Stimulated activated CD8-positive, alpha-beta memory T cell treated with anti-CD3 and anti-CD28 coated beads, Interleukin-12 subunit alpha, Interleukin-12 subunit beta, amount 100 ng/mL, for 1 hour (primary cell): Measurements from ENCODE around the gene SH3BGRL.

ENCODE experiments used
- DNase-seq: peaks from one replicate; pipeline ENCODE4 v3.0.0-alpha.2; 2020; ENCODE audit warnings: low read depth

SH3BGRL gene

DNA sequence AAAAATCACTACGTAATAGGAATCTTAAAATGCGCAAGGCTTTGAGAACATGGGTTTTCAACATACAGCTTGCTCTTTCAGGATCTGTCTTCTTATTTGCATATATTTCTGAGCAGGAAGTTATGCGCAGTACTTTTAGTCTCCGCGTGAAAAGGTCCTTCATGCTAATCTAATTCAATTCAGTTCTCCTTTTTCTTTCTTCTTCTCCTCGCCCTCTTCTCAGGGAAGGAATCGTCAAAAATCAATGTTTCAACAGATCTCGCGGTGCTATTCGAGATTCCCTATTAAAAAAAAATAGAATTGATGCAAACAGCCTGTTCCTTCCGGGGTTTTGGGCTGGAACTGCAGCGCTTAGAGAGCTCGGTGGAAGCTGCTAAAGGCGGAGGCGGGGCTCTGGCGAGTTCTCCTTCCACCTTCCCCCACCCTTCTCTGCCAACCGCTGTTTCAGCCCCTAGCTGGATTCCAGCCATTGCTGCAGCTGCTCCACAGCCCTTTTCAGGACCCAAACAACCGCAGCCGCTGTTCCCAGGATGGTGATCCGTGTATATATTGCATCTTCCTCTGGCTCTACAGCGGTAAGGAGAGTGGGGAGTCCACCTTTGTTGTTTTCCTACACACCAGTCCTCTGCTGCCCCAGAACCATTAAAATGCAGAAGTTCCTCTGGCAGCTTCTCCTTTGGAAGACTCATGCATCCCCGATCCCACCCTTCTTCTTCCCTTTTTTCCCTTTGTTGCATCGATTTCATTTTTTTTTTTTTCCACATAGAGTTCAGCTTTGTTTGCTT lies at the start of gene SH3BGRL, which contains the start of gene HMGN5:
Gene SH3BGRL, plus strand, starts transcription at position 432 of the 785 bp plus-strand sequence. Its CDS starts 99 bp downstream, at position 531.
Gene HMGN5, minus strand, starts transcription at position 243 of the 785 bp plus-strand sequence. CDS start 80,364 bp downstream, outside the sequence.
- peak; percentile 47 for DNase-seq

DNA sequence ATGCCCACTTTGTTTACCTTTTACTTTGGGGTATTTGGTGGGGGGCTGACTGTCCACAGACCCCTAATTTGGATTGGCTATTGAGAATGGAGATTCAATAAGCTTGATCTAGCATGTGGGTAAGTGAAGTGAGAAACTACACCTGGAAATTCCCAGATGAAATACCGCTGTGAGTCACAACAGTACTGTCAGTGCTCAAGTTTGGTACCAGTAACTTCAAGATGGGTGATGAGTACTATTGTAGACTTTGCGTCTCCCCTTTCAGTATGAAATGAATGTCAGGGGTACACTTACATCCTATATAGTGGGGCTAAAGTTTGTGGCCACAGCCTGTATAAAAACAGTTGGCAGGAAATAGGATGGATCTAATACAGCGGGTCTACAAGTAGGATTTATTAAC lies 33.5 kb upstream of the SH3BGRL start:
- DNase-seq, result no peak

DNA sequence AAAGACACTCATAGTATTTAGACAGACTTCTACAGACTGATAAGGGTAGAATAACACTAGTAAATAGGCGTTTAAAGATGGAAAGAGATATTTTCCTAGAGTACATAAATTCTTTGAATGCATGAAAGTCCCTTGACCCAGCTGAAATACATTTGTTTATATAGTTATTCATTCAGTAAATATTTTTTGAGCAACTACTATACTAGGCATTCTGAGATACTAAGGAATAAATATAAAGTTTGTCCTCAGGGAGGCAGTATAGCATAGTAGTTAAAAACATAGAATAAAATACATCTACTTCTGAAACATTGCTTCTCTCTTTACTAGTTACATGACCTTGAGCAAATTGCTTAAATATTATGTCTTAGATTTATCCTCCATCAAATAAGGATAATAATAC lies 27.6 kb upstream of the SH3BGRL start:
- no peak for DNase-seq

DNA sequence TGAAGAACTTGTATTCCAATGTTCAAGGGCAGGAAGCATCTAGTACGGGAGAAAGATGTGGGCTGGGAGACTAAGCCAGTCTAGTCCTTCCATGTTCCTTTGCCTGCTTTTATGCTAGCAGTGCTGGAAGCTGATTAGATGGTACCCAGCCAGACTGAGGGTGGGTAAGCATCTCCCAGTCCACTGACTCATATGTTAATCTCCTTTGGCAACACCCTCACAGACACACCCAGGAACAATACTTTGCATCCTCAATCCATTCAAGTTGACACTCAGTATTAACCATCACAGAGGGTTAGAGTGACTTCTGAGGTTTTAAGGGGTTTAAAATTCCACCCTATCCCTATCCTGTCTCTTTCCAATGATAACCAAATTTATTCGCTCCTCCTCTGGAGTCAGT lies 6.6 kb upstream of the SH3BGRL start:
- DNase-seq, result no peak

- peak; percentile 46 for DNase-seq
Observed at GRCh38 chrX:81195712-81196111, 6.2 kb upstream of the SH3BGRL start.

GRCh38 chrX:81201071-81201470 lies 831 bp upstream of the SH3BGRL start:
- DNase-seq, result no peak

DNA sequence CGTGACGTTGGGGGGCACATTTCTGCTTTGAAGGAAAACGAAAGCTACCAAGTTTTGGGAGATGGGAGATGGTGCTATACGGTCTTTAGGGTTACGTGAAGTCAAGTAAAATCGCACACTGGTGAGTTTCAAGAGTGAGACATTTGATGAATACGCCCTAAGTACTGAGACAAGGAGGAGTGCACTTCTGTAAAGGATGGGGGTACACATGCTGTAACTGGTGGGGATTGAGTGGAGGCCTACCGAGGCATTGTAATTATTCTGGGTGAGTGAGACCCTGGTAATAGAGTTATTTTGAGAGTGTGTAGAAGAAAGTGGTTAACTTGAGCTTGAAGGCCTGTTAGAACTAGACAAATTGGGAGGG lies 536 bp downstream of the SH3BGRL start:
- DNase-seq, result no peak

GRCh38 chrX:81202943-81203342 lies 1.0 kb downstream of the SH3BGRL start:
- no peak for DNase-seq

- no peak for DNase-seq
Observed at GRCh38 chrX:81205551-81205950, 3.6 kb downstream of the SH3BGRL start.

GRCh38 chrX:81206476-81206875 lies 4.6 kb downstream of the SH3BGRL start:
- no peak for DNase-seq

- DNase-seq, result no peak
Observed at GRCh38 chrX:81208916-81209315, 7.0 kb downstream of the SH3BGRL start.

DNA sequence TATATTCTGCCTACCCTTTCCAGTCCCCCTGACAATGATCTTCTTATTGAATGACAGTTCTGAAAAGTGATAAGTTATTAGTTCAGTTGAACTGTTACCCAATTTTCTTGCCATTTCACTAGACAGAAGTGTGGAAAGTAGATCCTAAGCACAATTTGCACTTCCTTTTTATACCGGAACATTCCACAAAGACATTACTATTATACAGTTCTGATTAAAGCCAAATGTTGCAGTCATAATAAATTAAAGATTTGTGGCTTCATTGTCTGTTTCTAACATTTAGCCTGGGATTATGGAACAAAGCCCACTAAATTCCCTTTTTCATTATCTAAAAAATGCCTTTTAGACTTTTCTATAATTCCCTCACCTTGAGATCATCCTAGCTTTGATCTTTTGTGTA lies 13.8 kb downstream of the SH3BGRL start:
- no peak for DNase-seq

GRCh38 chrX:81229229-81229628 lies 27.3 kb downstream of the SH3BGRL start:
- DNase-seq, result no peak

DNA sequence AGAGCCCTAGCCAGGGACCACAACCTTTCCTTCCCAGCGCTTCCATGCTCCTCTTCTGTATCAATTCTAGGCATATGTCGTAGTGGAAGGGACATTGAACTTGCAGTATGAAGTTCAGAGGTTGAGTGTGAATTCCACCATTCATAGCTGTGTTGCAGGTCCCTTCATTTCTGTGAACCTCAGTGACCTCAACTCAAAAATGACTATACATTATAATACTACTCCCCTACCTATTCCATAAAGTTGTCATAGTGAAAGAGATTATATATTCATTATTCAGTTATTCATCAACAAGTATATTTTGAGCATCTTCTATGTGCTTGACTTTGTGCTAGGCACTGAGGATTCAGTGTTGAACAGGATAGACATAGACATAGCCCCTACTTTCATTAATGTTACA lies 28.0 kb downstream of the SH3BGRL start:
- no peak for DNase-seq

- no peak for DNase-seq
Observed at GRCh38 chrX:81231476-81231875, 29.6 kb downstream of the SH3BGRL start.

GRCh38 chrX:81232218-81232617 lies 30.3 kb downstream of the SH3BGRL start:
- no peak for DNase-seq

DNA sequence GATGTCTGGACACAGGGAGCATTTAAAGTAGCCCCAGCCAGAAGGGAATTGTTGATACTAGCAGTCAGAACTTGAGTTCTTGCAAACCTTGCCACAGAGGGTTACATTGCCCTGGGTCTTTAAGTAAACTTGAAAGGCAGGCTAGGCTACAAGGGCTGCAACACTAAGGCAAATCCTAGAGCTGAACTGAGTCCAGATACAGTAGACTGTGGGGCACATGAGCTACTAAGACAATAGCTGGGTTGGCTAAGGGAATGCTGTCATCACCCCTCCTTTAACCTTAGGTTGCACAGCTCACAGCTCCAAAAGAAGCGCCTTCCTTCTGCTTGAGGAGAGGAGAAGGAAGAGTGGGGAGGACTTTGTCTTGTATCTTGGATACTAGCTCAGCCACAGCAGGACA lies 35.6 kb downstream of the SH3BGRL start:
- no peak for DNase-seq

GRCh38 chrX:81238166-81238565 lies 36.3 kb downstream of the SH3BGRL start:
- no peak for DNase-seq

DNA sequence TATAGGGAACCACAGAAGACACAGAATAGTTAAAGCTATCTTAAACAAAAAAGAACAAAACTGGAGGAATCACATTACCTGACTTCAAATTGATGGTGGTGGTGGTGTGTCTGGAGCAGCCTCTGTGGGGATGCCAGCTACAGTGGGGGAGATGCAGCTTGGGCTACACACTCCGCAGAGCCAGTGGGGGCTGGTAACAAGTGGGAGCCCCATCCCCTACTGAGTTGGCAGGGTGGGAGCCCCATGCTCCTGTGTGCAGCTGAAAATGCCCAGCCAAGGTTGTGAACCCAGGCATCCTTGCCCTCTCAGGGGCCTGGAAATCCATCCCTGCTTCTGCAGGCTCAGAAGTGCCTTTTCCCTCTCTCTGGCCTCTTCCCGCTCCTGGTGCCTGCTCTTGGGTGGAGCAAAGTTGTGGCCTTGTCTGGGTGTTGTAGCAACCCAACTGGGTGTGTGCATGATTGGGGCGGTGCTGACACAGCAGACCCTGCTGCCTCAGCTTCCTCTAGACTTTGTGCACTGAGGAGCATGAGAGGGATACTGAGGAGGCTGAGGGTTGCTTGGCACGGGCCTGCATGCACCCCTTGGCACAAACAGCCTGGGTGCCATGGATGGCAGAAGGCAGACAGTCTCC lies 38.9 kb downstream of the SH3BGRL start:
- no peak for DNase-seq

GRCh38 chrX:81241753-81242152 lies 39.9 kb downstream of the SH3BGRL start:
- no peak for DNase-seq

DNA sequence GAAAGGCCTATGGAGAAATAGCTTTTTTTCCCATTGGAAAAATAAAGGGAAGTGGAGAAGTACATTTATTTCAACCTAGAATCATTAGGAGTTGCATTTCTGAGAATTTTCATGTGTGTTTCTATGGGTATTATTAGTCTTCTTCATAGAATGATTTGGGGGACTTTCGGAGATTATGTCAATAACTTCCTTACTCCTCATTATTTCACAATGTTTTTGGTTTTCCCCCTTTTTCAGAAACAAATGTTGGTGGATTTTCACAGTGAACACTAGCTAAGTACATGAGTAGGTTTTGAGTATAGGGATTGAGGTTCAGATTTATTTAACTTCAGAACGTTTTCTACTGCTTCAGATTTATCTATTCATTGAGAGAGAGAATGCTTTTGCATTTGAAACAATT lies 54.0 kb downstream of the SH3BGRL start:
- no peak for DNase-seq

DNA sequence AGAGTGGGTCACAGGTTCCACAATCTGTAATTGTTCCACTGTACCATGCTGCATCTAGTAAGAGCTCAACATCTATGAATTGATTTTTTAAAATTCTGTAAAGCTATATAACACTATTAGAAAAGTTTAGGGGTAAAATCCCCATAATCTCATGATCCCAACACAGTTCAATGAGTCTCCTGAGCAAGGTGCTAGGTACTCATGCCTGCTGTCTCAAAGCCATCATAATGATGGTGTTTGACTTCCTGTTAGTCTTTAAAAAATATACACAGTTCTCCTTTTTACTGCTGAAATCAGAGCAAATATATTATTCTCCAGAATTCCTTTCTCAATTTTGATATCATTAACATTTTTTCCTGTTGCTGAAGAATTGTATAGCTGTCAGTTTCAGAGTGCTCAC lies 55.9 kb downstream of the SH3BGRL start:
- no peak for DNase-seq

DNA sequence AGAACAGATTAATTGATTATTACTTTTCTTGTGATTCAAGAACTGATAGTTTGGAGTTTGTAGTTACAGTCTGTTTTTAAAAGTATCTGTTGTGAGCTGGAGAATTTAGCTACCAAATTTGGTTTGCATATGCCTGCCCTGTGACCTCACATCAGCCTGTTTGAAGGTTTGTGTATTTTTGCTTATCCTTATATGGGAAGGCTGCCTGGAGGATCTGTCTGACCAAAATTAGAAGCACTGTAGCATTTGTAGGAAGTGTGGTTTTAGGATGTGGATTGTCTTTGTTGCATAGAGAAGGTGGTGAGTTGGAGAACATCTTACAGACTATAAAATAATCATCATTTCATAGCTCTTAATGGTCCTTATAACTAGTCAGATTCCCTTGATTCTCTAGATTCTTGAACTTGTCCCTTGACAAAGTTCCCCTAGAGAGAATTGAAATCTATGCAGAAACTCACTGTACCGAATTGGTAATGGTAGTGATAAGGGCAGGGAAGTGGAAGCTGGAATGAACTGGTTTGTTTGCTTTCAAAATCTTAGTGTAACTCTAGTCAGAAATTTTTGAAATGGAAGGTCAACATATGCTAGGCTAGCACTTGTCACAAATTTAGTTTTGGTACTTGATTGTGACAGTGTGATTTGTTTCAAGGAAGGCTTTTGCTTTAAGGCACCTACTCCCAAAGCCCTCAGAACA lies 57.3 kb downstream of the SH3BGRL start:
- no peak for DNase-seq
